Measurements from ENCODE around the gene ZKSCAN3. TPM values are rescaled to one million over a fixed set of nuclear protein-coding genes. Genes with fewer than 3 reads are reported as not detected.
"Not testable (repeated sequence)": the region's sequence is repeated elsewhere in the genome, so short reads cannot be mapped to it uniquely, and the experiment has no call there.

The ZKSCAN3 gene
- total RNA-seq, 1 donor = 4.7 TPM

GRCh38 chr6:28357036-28357435 lies 7.3 kb downstream of the ZKSCAN3 start:
- no peak overlapping the region for H3K4me3 ChIP-seq (ENCODE audit: low read depth, low read length)
- peak; percentile 54 for DNase-seq (ENCODE audit: low read depth)
- no peak for TF ChIP-seq CTCF (IDR thresholded peaks at IDR 0.05; ENCODE audit: insufficient read depth, low read depth, low read length)

GRCh38 chr6:28359562-28359961 lies 9.8 kb downstream of the ZKSCAN3 start:
- not testable (repeated sequence) for DNase-seq (ENCODE audit: low read depth); H3K4me3 ChIP-seq (ENCODE audit: low read depth, low read length)

DNA sequence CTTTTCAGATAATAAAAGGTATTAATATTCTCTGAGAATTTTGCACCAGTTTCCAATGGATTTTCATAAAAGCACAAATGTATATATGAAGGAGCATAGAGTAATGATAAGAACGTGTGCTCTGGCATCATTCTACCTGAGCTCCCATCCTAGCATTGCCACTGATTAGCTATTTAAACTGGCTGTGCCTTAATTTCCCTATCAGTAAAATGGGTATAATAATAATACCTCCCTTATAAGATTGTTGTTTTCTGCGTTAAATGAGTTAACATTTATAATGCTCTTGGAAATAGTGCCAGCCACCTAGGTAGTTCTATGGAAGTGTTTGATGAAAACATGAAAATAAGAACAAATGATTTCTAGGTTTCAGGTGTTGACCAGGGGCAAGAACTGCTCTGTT lies 11.2 kb downstream of the ZKSCAN3 start:
- no peak overlapping the region for H3K4me3 ChIP-seq (ENCODE audit: low read depth, low read length)
- no peak for DNase-seq (ENCODE audit: low read depth)
- TF ChIP-seq CTCF (IDR thresholded peaks at IDR 0.05; ENCODE audit: insufficient read depth, low read depth, low read length) = no peak

DNA sequence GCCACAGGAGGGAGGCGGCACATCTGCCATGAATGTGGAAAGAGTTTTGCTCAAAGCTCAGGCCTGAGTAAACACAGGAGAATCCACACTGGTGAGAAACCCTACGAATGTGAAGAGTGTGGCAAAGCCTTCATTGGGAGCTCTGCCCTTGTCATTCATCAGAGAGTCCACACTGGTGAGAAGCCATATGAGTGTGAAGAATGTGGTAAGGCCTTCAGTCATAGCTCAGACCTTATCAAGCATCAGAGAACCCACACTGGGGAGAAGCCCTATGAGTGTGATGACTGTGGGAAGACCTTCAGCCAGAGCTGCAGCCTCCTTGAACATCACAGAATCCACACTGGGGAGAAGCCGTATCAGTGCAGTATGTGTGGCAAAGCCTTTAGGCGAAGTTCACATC lies 15.8 kb downstream of the ZKSCAN3 start:
- H3K4me3 ChIP-seq (ENCODE audit: low read depth, low read length) = not testable (repeated sequence)

GRCh38 chr6:28368522-28368921 lies 18.8 kb downstream of the ZKSCAN3 start:
- TF ChIP-seq CTCF (IDR thresholded peaks at IDR 0.05; ENCODE audit: insufficient read depth, low read depth, low read length) = no peak
- DNase-seq (ENCODE audit: low read depth) = no peak

More for the DNA sequence above, 15.8 kb downstream of the ZKSCAN3 start:
- not testable (repeated sequence) for DNase-seq (ENCODE audit: low read depth)

DNA sequence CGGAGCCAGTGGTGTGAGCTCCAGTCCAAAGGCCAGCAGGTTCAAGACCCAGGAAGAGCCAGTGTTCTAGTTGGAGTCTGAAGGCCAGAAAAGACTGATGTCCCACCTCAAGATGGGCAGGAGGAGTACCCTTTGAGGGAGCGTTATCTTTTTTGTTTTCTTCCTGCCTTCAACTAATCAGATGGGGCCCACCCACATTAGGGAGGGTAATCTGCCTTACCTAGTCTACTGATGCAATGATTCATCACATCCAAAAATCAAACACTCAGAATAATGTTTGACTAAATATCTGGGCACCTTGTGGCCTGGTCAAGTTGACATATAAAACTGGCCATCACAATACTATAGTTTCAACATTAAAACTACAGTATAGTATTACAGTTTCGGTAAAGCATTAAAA lies 19.7 kb downstream of the ZKSCAN3 start:
- DNase-seq (ENCODE audit: low read depth) = no peak
- no peak overlapping the region for H3K4me3 ChIP-seq (ENCODE audit: low read depth, low read length)
- no peak for TF ChIP-seq CTCF (IDR thresholded peaks at IDR 0.05; ENCODE audit: insufficient read depth, low read depth, low read length)

More at GRCh38 chr6:28368522-28368921, 18.8 kb downstream of the ZKSCAN3 start:
- H3K4me3 ChIP-seq (ENCODE audit: low read depth, low read length) = no peak overlapping the region

DNA sequence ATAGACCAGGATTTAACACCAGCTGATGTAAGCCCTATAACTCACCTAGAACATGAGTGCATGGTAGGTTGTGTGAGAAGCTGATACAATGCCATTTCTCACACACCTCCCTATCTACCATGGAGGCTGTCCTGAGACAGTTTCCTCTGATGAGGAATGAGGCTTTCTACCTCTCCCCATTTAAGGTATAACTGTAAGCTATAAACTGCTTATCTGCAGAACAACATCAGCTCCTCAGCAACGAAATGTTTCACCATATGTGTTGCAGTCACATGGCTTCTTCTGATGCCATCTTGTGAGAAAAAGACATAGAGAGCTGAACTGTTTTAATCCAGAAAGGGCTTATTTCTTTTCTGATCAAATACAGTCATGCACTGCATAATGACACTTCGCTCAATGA lies 20.7 kb downstream of the ZKSCAN3 start:
- no peak for TF ChIP-seq CTCF (IDR thresholded peaks at IDR 0.05; ENCODE audit: insufficient read depth, low read depth, low read length)
- no peak overlapping the region for H3K4me3 ChIP-seq (ENCODE audit: low read depth, low read length)
- no peak for DNase-seq (ENCODE audit: low read depth)

DNA sequence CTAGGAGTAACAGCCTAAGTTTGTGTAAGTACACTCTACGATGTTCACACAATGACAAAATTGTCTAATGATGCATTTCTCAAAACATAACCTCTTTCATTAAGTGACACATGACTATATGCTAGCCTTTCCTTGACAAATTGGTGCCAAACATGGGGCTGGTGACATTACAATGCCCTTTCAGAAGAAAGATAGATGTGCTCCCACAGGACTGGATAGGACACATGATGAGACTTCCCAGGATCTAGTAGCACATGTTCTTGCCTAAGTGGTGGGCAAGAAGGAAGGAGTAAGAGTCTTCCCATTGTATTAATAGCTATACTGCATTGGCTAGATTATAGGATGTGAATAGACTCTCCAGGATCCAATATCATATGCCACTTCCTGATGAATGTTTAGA lies 21.5 kb downstream of the ZKSCAN3 start:
- DNase-seq (ENCODE audit: low read depth) = no peak

More for the DNA sequence above, 21.5 kb downstream of the ZKSCAN3 start:
- TF ChIP-seq CTCF (IDR thresholded peaks at IDR 0.05; ENCODE audit: insufficient read depth, low read depth, low read length) = no peak
- no peak overlapping the region for H3K4me3 ChIP-seq (ENCODE audit: low read depth, low read length)
